ENCODE measurements around the gene SLC15A5. TPM values are rescaled to one million over a fixed set of nuclear protein-coding genes. Genes with fewer than 3 reads are reported as not detected.

The SLC15A5 gene
- total RNA-seq (ENCODE audit: low replicate concordance), result not detected in 2 replicates

GRCh38 chr12:16277585-16277984 is at the start of gene SLC15A5:
SLC15A5 (minus strand) TSS chr12:16277685; CDS start chr12:16277685, 0 bp downstream.
- TF ChIP-seq EZH2phosphoT487 (IDR thresholded peaks at IDR 0.05) (no peak), CTCF (IDR thresholded peaks at IDR 0.05) (no peak), EZH2 (IDR thresholded peaks at IDR 0.05) (no peak)
- Histone ChIP-seq H3K9ac (no peak within 1 kb of the TSS), H3K4me1 (peaks cover 4% of the 10 kb centered on the region), H2AFZ (replicated peaks) (no peak within 1 kb of the TSS), H3K27me3 (no peaks in the 10 kb centered on the region), H3F3A (ENCODE audit: low read depth) (no peaks in the 10 kb centered on the region), H4K20me1 (ENCODE audit: low read depth) (no peaks in the 10 kb centered on the region), H3K4me3 (no peak within 1 kb of the TSS), H3K36me3 (no peaks in the 10 kb centered on the region), H3K4me2 (no peak within 1 kb of the TSS), H3K79me2 (ENCODE audit: low read depth) (no peaks in the 10 kb centered on the region), H3K27ac (no peak within 1 kb of the TSS), H3K9me3 (ENCODE audit: low read depth) (no peaks in the 10 kb centered on the region)
- Mint-ChIP-seq H3K27me3 (ENCODE audit: insufficient read depth, low read depth) (peaks cover 2% of the 10 kb centered on the region), H3K4me1 (peaks cover 8% of the 10 kb centered on the region), H3K9me3 (peaks cover 3% of the 10 kb centered on the region), H3K27ac (no peak within 1 kb of the TSS), H3K36me3 (no peaks in the 10 kb centered on the region), H3K4me3 (no peak within 1 kb of the TSS)
- DNase-seq (ENCODE audit: low spot score), result no peak

- Histone ChIP-seq H3K36me3 (no peaks in the 10 kb centered on the region), H3K4me3 (no peak overlapping the region), H3K27me3 (no peaks in the 10 kb centered on the region), H3K9me3 (ENCODE audit: low read depth) (no peaks in the 10 kb centered on the region), H2AFZ (replicated peaks) (no peak overlapping the region), H3F3A (ENCODE audit: low read depth) (no peaks in the 10 kb centered on the region), H4K20me1 (ENCODE audit: low read depth) (no peaks in the 10 kb centered on the region), H3K4me1 (peaks cover 8% of the 10 kb centered on the region), H3K9ac (no peak overlapping the region), H3K27ac (no peak overlapping the region), H3K79me2 (ENCODE audit: low read depth) (no peaks in the 10 kb centered on the region), H3K4me2 (no peak overlapping the region)
- TF ChIP-seq CTCF (IDR thresholded peaks at IDR 0.05) (no peak), EZH2 (IDR thresholded peaks at IDR 0.05) (no peak), EZH2phosphoT487 (IDR thresholded peaks at IDR 0.05) (no peak)
- Mint-ChIP-seq H3K4me3 (no peak overlapping the region), H3K27ac (no peak overlapping the region), H3K36me3 (no peaks in the 10 kb centered on the region), H3K9me3 (peaks cover 5% of the 10 kb centered on the region), H3K27me3 (ENCODE audit: insufficient read depth, low read depth) (no peaks in the 10 kb centered on the region), H3K4me1 (peaks cover 5% of the 10 kb centered on the region)
- DNase-seq (ENCODE audit: low spot score), result no peak
These were observed 47.9 kb upstream of the SLC15A5 start for GRCh38 chr12:16325426-16325825.

DNA sequence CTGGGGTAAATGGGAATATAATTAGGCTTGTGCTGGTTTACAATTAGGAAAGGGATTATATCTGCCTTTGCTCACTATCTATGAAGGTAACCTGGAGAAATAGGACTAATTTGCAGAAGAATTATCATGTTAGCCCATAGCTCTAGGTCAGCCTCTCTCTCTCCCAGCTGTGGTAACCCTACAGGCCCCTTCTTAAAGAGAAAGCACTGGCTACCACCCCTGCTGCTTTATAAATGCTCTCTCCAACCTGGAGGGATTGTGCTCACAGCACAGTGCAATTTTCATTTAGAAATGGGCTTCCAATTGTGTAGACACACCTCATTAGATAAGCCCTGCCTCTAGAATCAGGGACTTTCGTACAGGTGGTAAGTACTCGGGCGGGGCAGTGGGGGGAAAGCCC is 47.3 kb upstream of the SLC15A5 start:
- H3K27me3 ChIP-seq, result no peaks in the 10 kb centered on the region
- Mint-ChIP-seq H3K27me3 (ENCODE audit: insufficient read depth, low read depth) (no peaks in the 10 kb centered on the region), H3K4me1 (peaks cover 5% of the 10 kb centered on the region), H3K27ac (no peak overlapping the region), H3K4me3 (no peak overlapping the region), H3K36me3 (no peaks in the 10 kb centered on the region), H3K9me3 (peaks cover 5% of the 10 kb centered on the region)
- H3K9ac ChIP-seq, result no peak overlapping the region
- no peak overlapping the region for H3K4me2 ChIP-seq
- no peaks in the 10 kb centered on the region for H4K20me1 ChIP-seq (ENCODE audit: low read depth)
- peaks cover 8% of the 10 kb centered on the region for H3K4me1 ChIP-seq
- no peak overlapping the region for H3K27ac ChIP-seq
- no peaks in the 10 kb centered on the region for H3K9me3 ChIP-seq (ENCODE audit: low read depth)
- TF ChIP-seq EZH2 (IDR thresholded peaks at IDR 0.05) (no peak), EZH2phosphoT487 (IDR thresholded peaks at IDR 0.05) (no peak), CTCF (IDR thresholded peaks at IDR 0.05) (no peak)
- no peaks in the 10 kb centered on the region for H3K79me2 ChIP-seq (ENCODE audit: low read depth)
- no peaks in the 10 kb centered on the region for H3F3A ChIP-seq (ENCODE audit: low read depth)
- no peak for DNase-seq (ENCODE audit: low spot score)
- no peaks in the 10 kb centered on the region for H3K36me3 ChIP-seq
- no peak overlapping the region for H3K4me3 ChIP-seq
- H2AFZ ChIP-seq (replicated peaks), result no peak overlapping the region

Measured in neural progenitor cell (in vitro differentiated cells).